GM12865 (cell line): ENCODE results near the gene PXDN.

ENCODE experiments used
- DNase-seq: peaks from one replicate; pipeline ENCODE4 v3.0.0; 2010; ENCODE audit warnings: low read depth
- H3K4me3 ChIP-seq: 2 replicates; pipeline ENCODE4 v1.5.1; 2011; ENCODE audit warnings: mild to moderate bottlenecking, low read depth, low read length, control low read depth
- CTCF ChIP-seq: IDR thresholded peaks from 2 replicates; pipeline ENCODE4 v1.5.1; 2011; ENCODE audit warnings: low read length, control low read depth, low read depth, inconsistent platforms; ENCODE audit not compliant: insufficient read depth; ENCODE audit errors: missing control alignments

PXDN gene

GRCh38 chr2:1636791-1637415, 107.4 kb downstream of the PXDN start:
- no peak for DNase-seq
- no peak for TF ChIP-seq CTCF

GRCh38 chr2:1635823-1636222, 108.5 kb downstream of the PXDN start:
- no peak for DNase-seq
- TF ChIP-seq CTCF, result no peak
- H3K4me3 ChIP-seq, result no peak overlapping the region

More at GRCh38 chr2:1636791-1637415, 107.4 kb downstream of the PXDN start:
- H3K4me3 ChIP-seq, result no peak overlapping the region

- DNase-seq, result no peak
- no peak for TF ChIP-seq CTCF
- no peak overlapping the region for H3K4me3 ChIP-seq
Observed at GRCh38 chr2:1634681-1635341, 109.5 kb downstream of the PXDN start.

GRCh38 chr2:1633936-1634587, 110.3 kb downstream of the PXDN start:
- no peak for DNase-seq
- TF ChIP-seq CTCF, result no peak
- no peak overlapping the region for H3K4me3 ChIP-seq

GRCh38 chr2:1633092-1633671, 111.1 kb downstream of the PXDN start:
- H3K4me3 ChIP-seq, result no peak overlapping the region
- no peak for DNase-seq
- no peak for TF ChIP-seq CTCF

GRCh38 chr2:1632510-1632909, 111.8 kb downstream of the PXDN start:
- TF ChIP-seq CTCF, result no peak
- H3K4me3 ChIP-seq, result no peak overlapping the region
- no peak for DNase-seq
